HG02798 (cell line): Measurements from ENCODE around the gene ROPN1L.
A peak's percentile ranks its signal among the peaks of the same experiment; 100 is the strongest.
"Not testable (repeated sequence)": the region's sequence is repeated elsewhere in the genome, so short reads cannot be mapped to it uniquely, and the experiment has no call there.

ENCODE experiments used
- ATAC-seq: cut with Tn5 transposase; IDR thresholded peaks from one replicate; pipeline ENCODE4 v1.9.1; 2021; ENCODE audit warnings: mild to moderate bottlenecking; ENCODE audit not compliant: unreplicated experiment, poor library complexity

ROPN1L gene

GRCh38 chr5:10475931-10476676, 34.4 kb downstream of the ROPN1L start:
- no peak for ATAC-seq

GRCh38 chr5:10476878-10477277, 35.2 kb downstream of the ROPN1L start:
- ATAC-seq = no peak

DNA sequence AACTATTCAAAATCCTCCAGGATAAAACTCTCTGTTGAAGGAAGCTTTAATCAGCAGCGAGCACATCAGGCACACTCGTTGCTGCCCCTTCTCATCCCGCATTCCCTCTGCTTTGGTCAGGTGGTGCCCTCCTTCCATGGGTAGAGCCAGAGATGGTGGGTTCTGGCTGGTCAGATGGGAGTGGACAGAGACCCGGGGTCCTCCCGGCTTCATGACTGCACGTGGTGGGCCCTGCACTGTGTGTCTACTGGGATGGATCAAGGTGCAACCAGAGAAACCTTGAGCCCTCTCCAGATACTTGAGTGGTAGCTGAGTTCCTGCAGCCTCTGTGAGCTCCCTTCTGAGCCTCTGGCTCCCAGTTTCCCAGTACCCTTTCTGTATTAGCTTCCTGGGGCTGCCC, 36.3 kb downstream of the ROPN1L start:
- ATAC-seq = no peak

DNA sequence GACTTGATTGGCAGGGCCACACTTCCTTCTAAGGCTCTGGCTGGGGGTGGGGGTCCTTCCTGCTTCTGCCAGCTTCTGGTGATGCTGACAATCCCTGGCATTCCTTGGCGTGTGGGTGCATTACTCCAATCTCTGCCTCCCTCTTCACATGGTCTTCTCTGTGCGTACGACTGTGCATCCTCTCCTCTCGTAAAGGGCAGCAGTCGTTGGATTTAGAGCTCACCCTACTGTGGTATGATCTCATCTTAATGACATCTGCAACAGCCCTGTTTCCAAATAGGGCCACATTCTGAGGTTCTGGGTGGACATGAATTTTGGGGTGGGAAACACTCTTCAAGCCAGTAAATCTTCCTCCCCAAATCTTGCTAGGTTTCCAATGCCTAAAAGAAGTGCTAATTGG, 36.8 kb downstream of the ROPN1L start:
- no peak for ATAC-seq

GRCh38 chr5:10479154-10479721, 37.6 kb downstream of the ROPN1L start:
- no peak for ATAC-seq

GRCh38 chr5:10480237-10480985, 38.7 kb downstream of the ROPN1L start:
- ATAC-seq = no peak

- no peak for ATAC-seq
These were observed 39.7 kb downstream of the ROPN1L start for GRCh38 chr5:10481241-10481935.

- ATAC-seq = no peak
These were observed 41.3 kb downstream of the ROPN1L start for GRCh38 chr5:10482791-10483530.

GRCh38 chr5:10484774-10485141, 43.1 kb downstream of the ROPN1L start:
- ATAC-seq = no peak

DNA sequence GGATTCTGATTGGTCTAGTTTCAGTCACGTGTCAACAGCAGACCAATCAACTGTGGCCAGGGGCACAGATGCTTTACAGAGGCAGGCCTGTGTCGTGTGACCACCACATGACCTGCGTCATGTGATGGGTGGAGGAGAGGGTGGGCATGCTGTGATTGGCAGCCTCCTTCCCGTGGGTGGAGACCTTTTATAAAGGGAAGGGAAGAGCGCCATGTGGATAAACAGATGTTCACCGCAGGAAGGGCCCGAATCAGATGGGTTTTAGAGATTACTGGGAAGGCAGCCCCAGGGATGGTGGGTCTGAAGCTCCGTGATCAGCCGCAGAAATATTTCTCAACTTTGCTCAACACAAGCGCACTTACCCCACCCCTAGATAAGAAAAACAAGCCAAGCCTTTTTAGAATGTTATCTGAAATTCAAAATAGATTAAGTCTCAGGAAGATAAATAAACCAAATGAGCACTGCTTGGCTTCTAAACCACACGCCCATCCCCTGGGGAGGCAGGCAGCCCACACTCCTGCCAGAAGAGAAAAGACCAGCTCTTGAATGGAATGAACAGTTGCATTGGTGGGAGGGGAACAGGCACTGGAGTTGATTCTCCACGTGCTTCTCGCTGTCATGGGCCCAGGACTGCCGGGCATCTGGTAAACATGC, 43.6 kb downstream of the ROPN1L start:
- no peak for ATAC-seq

GRCh38 chr5:10485897-10486296, 44.2 kb downstream of the ROPN1L start:
- ATAC-seq = no peak

GRCh38 chr5:10486511-10487344, 45.0 kb downstream of the ROPN1L start:
- ATAC-seq = no peak

- no peak for ATAC-seq
These were observed 46.5 kb downstream of the ROPN1L start for GRCh38 chr5:10488144-10488543.

DNA sequence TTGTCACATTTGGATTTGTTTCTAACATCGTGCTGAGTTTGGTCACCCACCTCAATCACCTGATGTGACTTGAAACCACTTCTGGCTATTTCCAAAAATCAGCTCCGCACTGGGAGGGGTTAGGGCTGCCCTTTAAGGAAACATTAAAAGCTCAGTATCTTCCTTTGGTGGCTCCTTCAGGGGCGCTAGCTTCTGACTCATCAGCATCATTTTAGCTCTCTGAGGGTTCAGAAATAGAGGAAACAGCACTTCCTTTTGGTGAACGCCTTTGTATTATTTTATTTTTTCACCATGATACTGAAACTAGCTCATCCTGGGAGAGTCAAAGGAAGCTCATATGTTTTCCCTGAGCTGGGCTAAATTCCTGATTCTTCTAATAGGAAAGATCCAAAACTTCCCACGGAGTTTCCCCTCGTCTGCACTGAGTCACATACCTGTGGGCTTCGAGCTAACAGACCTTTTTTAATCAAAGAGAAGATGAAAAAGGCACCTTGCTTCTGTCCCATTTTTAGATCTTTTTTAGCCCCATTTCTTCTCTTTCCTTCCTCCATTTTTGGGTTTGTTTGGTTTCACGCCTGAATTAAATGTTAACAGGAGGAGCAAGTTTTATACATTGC, 48.2 kb downstream of the ROPN1L start:
- ATAC-seq = peak; percentile 80

DNA sequence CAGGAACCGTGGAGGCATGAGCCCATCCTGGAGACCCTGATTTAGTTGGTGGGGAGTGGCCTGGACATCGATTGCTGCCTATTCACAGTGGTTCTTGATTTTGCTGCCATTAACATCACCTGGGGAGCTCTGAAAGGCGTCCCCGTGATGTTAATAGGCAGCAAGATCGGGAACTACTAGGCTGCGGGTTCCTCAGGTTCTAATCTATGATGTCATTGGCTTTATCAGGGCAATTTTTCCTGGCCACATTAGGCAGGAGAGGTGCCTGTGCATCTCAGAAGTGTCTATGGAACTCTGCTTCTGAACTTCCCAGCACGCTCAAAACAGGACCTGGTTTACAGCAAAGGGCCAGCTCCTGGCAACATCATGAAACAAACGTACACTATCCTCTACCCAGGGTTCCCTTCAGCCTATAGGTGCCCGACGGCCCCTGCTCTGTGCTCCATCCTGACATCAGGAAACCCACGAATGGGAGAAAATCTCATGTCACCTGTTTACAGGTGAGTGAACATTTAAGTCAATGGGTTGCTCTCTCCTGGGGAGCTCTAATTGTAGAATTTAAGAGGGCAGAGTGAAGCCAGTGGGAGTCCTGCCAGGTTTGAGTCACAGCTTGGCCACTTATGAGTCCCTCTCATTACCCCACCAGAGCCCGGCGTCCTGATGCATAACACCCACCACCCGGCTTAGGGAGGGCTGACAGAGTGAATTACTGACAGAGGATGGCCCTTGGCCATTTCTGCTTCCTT, 49.4 kb downstream of the ROPN1L start:
- ATAC-seq = no peak

DNA sequence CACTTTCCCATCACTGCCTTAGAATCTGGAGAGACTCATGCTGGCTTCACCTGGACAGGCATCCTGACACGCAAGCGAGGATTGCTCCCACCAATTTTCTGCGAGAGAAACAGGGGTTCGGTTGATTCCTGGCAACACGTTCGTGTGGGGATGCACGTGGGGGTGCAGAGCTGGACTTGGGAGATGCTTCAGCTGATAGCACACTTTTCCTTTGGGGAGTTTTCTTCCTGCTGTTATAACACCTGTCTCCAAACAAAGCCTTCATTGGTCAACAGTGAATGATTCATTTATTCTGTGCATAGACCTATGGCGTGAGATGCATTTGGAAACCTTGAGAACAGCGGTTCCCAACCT, 50.0 kb downstream of the ROPN1L start:
- no peak for ATAC-seq

DNA sequence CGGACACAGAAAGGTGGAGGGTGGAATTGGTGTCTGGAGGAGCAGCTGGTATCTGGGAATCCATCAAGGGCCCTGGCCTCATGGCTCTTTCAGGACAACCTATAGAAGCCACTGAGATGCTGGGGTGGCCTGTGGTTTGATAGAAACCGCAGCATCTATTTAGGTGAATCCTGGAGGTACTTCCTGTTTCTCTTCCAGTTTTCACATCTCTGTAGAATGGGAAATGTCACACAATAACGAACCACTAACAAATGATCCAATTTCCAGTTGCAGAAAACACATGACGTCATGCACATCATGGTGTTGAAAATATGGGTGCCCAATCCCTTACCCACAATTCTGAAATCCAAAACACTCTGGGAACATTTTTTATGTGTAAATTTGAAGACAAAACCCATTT, 52.2 kb downstream of the ROPN1L start:
- ATAC-seq = no peak

- not testable (repeated sequence) for ATAC-seq
These were observed 52.8 kb downstream of the ROPN1L start for GRCh38 chr5:10494497-10494896.
